DMS53 (cell line): ENCODE results near the gene CD300LB.
"Not testable (repeated sequence)": the region's sequence is repeated elsewhere in the genome, so short reads cannot be mapped to it uniquely, and the experiment has no call there.

Source experiments
- DNase-seq: peaks from one replicate; lab custom pipeline; 2025; lab: John Stamatoyannopoulos, UW

CD300LB gene

GRCh38 chr17:74491626-74492025, 39.6 kb downstream of the CD300LB start:
- DNase-seq: no peak

DNA sequence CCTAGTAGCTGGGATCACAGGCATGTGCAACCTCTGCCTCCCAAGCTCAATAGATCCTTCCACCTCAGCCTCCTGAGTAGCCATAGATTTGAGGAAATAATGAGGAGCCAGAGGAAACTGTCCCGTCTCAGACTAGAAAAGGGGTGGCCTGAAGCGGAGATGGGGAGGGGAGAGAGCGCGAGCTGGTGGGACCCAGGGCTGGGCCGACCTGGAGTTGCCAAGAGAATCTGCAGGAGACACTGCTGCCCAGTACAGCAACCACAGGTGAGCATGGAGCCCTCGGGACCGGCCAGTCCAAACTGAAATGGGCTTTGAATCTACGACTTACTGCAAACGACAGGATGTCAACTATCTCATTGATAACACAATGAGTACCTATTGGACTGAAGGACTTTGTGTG, 40.6 kb downstream of the CD300LB start:
- no peak for DNase-seq

GRCh38 chr17:74488276-74488675, 43.0 kb downstream of the CD300LB start:
- DNase-seq: not testable (repeated sequence)

DNA sequence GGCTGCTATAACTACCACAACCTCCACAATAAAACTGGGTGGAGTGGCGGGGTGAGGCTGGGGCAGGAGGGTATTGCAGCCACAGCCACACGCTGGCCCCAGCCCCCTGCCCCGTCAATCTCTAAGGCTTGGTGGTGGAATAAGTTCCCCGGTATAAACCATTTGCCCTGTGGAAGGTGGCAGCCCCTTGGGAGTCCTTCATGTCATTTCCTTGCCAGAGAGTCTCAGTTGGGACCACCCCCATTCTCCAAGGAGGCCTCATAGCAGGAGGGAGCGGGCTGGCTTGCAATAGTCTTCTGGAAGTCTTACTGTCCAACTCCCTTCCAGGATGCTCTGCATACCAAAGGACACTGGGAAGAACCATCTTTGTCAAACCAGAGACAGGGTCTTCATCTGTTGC, 45.4 kb downstream of the CD300LB start:
- DNase-seq: no peak

DNA sequence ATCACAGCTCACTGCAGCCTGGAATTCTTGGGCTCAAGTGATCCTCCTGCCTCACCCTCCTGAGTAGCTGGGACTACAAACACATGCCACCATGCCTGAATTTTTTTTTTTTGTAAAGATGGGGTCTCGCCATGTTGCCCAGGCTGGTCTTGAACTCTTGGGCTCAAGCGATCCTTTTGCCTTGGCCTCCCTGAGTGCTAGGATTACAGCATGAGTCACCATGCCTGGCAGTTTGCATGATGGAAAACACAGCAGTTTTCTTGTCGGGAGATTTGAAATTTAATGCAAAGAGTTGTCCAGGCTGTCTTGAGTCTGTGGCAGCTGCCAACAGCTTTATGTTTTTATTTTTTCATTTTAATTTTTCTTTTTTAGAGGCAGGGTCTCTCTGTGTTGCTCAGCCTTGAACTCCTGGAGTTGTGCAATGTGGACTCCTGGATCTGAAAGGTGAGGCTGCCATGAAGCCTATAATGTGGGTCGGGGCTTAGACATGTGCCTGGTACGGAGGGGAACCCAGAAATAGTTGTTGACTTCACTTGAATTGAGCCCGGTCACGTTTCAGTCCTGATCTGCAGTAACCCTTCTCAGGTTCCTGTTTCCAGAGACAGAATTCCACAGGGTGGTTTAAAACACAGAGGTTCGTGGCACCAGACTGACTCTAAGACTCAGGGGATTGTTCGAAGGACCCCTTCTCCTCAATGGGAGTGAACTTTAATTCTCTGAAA, 46.1 kb downstream of the CD300LB start:
- DNase-seq: no peak

GRCh38 chr17:74484066-74484465, 47.2 kb downstream of the CD300LB start:
- no peak for DNase-seq

GRCh38 chr17:74481621-74482020, 49.7 kb downstream of the CD300LB start:
- DNase-seq: no peak

DNA sequence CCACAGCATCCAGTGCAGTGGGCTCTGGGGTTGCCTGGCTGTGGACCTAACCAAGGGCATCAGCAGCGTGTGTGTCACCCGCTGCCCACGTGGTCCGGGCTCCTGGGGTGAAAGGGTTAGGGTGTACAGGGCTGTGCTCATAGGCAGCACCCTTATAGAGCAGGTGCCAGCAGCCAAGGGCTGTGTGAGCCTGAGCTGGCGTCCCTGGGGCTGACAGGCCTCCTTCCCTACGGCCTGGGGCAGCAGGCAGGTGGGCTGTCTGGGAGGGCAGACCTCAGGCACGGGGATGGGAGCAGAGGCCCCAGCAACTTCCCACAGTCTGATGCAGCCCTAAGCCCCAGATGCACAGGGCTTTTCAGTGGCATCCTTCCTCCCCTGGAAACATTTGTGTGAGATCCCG, 51.0 kb downstream of the CD300LB start:
- DNase-seq: no peak

- no peak for DNase-seq
Measured at GRCh38 chr17:74478420-74479100, 52.7 kb downstream of the CD300LB start.

GRCh38 chr17:74477411-74477810, 53.9 kb downstream of the CD300LB start:
- DNase-seq: no peak

DNA sequence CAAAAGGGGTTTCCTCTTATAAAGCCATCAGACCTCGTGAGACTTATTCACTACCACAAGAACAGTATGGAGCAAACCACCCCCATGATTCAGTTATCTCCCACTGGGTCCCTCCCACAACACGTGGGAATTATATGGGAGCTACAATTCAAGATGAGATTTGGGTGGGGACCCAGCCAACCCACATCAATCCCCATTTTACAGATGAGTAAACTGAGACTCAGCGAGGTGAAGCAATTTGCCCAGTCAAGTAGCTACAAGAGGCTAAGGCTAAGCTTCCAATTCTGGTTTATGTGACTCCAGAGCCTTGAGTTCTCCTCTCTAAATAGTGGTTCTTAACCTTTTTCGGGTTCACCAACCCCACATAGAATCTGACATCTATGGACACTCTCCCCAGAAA, 56.1 kb downstream of the CD300LB start:
- DNase-seq: no peak

- DNase-seq: no peak
Measured at GRCh38 chr17:74474043-74474792, 57.1 kb downstream of the CD300LB start.

GRCh38 chr17:74473294-74473693, 58.0 kb downstream of the CD300LB start:
- no peak for DNase-seq

GRCh38 chr17:74472890-74473289, 58.4 kb downstream of the CD300LB start:
- DNase-seq: no peak

DNA sequence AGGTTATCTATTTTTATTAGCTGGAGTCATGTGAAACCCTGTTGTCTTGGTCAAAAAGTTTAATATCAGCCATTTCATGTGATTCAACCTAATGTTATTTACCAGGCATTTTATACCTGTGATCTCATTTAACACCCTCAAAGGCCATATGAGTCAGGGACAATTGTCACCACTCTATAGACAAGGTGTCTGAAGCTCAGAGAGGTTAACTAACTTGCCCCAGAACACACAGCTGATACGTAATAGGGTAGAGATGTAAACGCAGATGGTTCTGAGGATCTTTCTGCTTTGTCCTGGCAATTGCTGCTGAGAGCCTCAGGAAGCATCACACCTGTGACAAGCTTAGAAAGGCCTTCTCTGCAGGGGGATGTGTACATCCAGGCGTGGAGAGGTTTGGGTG, 59.9 kb downstream of the CD300LB start:
- DNase-seq: no peak
